HG03103 (cell line): ENCODE measurements around the gene SCN7A.

Experiments
- ATAC-seq: cut with Tn5 transposase; IDR thresholded peaks from one replicate; pipeline ENCODE4 v1.9.1; 2021; ENCODE audit warnings: low read depth; ENCODE audit not compliant: unreplicated experiment

The SCN7A gene

GRCh38 chr2:166406374-166406773, 87.7 kb downstream of the SCN7A start:
- ATAC-seq, result no peak

GRCh38 chr2:166405569-166405926, 88.5 kb downstream of the SCN7A start:
- no peak for ATAC-seq

DNA sequence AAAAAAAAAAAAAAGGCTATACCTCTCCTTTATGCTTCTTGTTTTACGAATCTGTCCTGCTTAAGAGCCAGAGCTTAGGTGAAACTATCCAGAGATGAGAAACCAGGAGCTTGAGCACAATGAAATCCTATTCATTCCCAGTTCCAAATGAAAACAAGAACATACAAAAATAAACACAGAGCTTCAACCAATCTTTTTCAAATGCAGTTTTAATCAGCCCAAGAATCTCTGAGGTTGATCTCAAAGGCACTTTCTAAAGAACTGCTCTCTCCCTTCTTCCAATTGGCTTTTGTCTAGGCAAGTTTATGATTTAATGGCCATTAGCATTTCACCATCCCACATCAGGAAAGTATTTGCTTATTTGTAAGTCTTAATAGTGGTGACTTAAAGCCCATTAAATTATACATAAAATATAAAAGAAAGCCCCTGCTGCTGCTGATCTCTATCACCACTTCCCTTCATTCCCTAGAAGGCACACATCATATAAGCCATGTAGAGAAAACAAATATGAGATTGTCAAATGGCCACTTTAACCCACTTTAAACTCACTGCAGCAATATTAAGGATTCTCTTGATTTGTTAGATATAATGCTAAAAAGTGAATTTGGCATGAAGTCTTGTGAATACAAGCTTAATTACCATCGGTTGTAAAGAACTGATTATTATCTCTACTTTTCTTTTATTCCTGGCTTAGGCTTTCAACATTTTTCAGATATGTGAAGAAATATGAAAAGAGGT, 89.0 kb downstream of the SCN7A start:
- no peak for ATAC-seq

- no peak for ATAC-seq
Measured at GRCh38 chr2:166394245-166394644, 99.8 kb downstream of the SCN7A start.

GRCh38 chr2:166393008-166393407, 101.0 kb downstream of the SCN7A start:
- ATAC-seq, result no peak

- ATAC-seq, result no peak
Measured at GRCh38 chr2:166388481-166389070, 105.5 kb downstream of the SCN7A start.

GRCh38 chr2:166385313-166385712, 108.7 kb downstream of the SCN7A start:
- no peak for ATAC-seq

GRCh38 chr2:166384774-166385173, 109.3 kb downstream of the SCN7A start:
- no peak for ATAC-seq

DNA sequence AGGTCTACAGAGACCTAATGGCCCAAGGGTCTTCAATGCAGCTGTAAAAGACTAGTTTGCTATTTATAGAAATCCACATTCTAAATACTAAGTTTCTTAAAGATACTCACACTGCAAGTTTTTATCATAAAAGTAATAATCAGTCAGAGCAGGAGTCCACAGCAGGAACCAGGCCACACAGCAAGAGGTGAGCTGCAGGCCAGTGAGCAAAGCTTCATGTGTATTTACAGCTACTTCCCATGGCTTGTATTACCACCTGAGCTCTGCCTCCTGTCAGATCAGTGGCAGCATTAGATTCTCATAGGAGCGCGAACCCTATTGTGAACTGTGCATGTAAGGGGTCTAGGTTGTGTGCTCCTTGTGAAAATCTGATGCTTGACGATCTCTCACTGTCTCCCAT, 111.6 kb downstream of the SCN7A start:
- no peak for ATAC-seq

DNA sequence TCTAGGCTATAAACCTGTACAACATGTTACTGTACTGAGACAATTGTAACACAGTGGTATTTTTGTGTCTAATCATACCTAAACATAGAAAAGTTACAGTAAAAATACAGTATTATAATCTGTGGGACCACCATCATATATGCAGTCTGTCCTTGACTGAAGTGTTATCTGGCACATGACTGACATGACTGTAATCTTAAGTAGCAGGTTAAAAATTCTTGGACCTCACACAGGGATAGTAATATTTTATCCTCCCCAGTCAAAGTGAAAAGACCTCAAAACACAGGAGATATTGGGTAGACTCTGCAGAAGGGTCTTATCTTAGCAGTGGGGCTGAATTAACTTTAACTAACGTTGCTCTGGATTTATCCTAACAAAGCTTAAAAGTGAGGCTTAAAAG, 113.4 kb downstream of the SCN7A start:
- ATAC-seq, result no peak

- no peak for ATAC-seq
Measured at GRCh38 chr2:166376873-166377272, 117.2 kb downstream of the SCN7A start.

- no peak for ATAC-seq
Measured at GRCh38 chr2:166376488-166376828, 117.6 kb downstream of the SCN7A start.

GRCh38 chr2:166375736-166376487, 118.1 kb downstream of the SCN7A start, which contains the start of gene SCN9A:
TSS of gene SCN9A (minus strand) at chr2:166375944. CDS start at chr2:166311756, 64,188 bp downstream.
- peak; percentile 68 for ATAC-seq

GRCh38 chr2:166375195-166375735, 118.8 kb downstream of the SCN7A start:
- ATAC-seq, result peak; percentile 43

DNA sequence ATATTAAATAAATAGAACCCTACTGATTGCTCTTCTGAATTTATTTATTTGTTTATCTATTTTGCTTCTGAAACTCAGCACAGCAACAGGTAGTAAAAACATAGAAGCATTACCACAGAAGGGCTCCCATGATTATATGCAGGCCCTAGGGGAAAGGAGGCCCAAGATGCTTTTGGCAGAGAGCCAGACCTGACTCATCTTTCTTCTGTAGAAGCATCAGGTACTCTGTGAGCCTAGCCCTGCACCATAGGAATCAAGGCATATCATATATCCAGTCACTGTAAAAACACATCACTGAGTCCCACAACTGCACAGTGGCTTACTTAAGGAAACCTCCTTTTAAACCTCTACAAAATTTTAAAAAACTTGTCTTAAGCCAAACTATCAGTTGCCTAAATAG, 120.1 kb downstream of the SCN7A start:
- ATAC-seq, result no peak

- no peak for ATAC-seq
Measured at GRCh38 chr2:166373539-166373938, 120.5 kb downstream of the SCN7A start.

DNA sequence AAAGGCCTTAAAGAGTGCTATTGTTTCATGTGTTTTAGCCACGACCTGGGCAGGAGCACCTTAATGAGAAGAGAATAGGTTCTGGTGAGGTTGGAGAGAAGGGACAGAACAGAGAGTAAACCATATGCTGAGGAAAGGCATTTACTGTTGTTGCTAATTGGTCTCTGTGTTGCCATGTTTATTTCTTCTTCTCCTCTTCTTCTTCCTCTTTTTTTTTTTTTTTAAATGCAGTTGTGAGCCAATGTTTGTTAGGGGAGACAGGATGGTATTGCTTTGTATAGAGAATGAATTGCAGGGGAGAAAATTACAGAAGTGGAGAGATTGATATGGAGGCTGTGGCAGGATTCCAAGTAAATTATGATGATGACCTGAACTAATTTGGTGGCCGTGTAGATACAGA, 120.9 kb downstream of the SCN7A start:
- no peak for ATAC-seq

DNA sequence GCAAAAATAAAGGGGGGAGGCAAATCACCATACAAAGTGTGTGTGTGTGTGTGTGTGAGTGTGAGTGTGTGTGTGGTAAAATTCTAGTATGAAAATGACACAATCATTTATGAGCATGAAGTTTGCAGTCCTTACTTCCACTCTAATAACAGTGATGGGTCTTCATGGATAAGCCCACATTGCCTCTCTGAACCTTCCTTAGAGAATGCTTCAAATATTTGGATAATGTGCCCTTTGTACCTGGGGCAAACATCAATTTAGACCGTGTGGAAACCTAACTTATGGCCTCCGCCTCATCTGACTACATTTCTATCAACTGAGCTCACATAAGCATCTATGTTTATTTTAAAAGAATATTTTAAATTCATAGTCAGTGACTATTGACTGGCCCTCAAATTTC, 122.0 kb downstream of the SCN7A start:
- ATAC-seq, result no peak

DNA sequence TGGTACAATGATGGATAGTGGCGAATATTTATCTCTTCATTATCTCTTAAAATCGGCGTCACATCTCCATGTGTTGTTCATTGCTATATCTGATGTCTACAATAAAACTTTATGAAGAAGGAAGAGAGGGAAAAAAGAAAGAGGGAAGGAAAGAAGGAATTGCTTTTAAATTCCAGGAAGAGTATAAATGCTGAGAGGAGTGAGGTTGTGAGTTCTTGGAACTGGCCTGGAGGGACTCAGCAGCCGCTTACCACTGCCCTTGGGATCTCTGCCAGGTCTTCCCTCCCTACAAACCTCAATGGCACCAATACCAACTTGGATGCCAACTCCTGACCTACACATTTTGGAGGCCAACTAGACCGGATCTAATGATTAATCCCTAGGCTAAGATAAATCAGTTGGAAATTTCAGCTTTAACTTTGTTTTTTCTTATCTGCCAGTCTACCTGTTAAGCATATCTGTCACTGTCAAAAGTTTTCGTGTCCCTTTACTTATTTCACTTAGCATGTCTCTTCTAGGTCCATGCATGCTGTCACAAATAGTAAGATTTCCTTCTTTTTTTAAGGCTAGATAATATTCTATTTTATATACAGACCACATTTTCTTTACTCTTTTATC, 128.1 kb downstream of the SCN7A start:
- no peak for ATAC-seq

GRCh38 chr2:166365239-166365638, 128.8 kb downstream of the SCN7A start:
- no peak for ATAC-seq
